HG03460 (cell line): ENCODE measurements around the gene SYK.

Source experiments
- ATAC-seq: cut with Tn5 transposase; IDR thresholded peaks from one replicate; pipeline ENCODE4 v1.9.1; 2021; ENCODE audit not compliant: unreplicated experiment

The SYK gene

DNA sequence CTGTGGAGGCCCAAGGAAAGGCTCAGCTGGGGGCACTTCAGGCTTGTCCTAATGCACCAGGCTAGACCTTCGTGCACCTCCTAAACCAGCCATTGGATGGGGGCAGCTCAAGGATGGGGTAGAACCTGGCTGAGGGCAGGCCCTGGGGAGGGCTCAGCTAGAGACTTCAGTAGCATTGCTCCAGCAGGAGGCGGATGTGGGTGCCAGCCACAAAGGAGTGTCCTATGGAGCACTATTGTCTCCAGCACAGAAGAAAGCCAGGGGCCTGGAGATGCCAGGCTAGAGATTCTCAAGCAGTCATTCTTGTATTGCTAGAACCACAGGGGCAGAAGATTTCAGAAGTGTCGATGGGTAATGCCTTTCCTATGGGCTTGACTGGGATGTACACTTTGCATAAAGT is 131.8 kb downstream of the SYK start:
- ATAC-seq: no peak

DNA sequence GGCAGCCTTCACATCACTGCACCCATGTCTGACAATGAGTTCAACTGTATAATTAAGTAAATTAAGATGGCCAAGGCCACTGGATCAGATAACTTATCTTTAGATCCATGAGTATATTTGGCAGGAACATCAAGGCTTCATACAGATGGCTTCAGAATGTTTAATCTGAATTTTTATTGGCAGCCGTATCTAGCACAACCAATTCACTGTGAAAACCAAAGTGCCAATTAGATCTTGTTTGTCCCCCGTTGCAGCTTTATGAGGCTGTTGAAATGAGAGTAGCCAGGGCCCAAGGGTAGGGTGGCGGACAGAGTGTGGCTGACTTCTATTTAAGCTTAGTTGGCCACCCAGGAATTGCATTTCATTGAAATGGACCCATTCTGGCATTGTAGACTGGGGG is 137.7 kb downstream of the SYK start:
- ATAC-seq: no peak

DNA sequence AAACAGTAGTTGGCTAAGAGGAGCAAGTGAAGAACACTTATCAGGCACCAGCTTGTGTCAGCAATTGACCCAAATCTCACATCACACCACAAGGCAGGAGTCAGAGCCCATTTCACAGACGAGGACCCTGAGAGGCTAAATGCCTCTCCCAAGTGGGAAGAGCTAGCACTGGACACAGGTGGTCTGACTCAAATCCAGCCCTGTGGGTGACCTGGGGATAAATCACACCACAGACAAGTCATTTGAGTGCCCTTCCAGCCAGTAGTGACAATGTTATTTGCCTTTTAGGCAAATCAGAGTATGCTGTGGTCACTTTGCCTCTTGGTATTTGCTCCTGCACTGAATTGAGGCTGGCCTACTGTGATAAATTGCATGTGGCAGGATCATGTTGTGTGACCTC is 138.7 kb downstream of the SYK start:
- ATAC-seq: no peak

- no peak for ATAC-seq
These were observed 140.0 kb downstream of the SYK start for GRCh38 chr9:90941661-90942060.

- ATAC-seq: no peak
These were observed 140.9 kb downstream of the SYK start for GRCh38 chr9:90942555-90942954.

- ATAC-seq: no peak
These were observed 141.7 kb downstream of the SYK start for GRCh38 chr9:90943341-90943740.

- no peak for ATAC-seq
These were observed 143.7 kb downstream of the SYK start for GRCh38 chr9:90945336-90945735.

DNA sequence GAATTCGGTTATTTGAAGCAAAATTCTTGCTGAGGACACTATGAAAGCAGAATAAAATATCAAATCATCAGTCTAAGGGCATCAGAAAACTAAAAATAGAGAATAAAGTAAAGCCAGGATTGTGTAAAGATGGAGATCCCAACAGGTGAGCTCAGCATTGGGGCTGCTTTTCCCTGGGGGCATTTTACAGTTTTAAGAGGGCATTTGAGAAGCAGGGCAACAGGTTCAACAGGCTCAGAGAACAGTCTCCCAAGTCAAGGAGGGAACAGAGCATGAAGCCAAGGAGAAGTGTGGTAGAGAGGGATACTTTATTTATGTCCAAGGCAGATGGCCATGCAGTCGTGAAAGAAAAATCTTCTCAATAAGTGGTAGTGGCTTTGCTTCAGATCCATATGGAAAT is 145.4 kb downstream of the SYK start:
- no peak for ATAC-seq
